ENCODE results near the gene COL4A6.

COL4A6 gene

GRCh38 chrX:108347800-108348199 is 90.4 kb downstream of the COL4A6 start:
- TF ChIP-seq EGR1 (IDR thresholded peaks at IDR 0.05) (no peak), EP300 (IDR thresholded peaks at IDR 0.05; ENCODE audit: borderline replicate concordance) (no peak), TAF1 (IDR thresholded peaks at IDR 0.05; ENCODE audit: low read depth) (no peak), NFIC (IDR thresholded peaks at IDR 0.05) (no peak), ZBTB7A (IDR thresholded peaks at IDR 0.05; ENCODE audit: low read depth) (no peak), TCF12 (IDR thresholded peaks at IDR 0.05; ENCODE audit: low read depth) (no peak), CREB1 (IDR thresholded peaks at IDR 0.05; ENCODE audit: low read depth) (no peak), CEBPB (IDR thresholded peaks at IDR 0.05) (no peak), MAX (IDR thresholded peaks at IDR 0.05) (no peak), FOXM1 (IDR thresholded peaks at IDR 0.05; ENCODE audit: borderline replicate concordance, low read depth) (no peak), REST (IDR thresholded peaks at IDR 0.05; ENCODE audit: low read depth) (no peak), RAD21 (IDR thresholded peaks at IDR 0.05; ENCODE audit: low read depth) (no peak)
- TF ChIP-seq, protein P1, sequence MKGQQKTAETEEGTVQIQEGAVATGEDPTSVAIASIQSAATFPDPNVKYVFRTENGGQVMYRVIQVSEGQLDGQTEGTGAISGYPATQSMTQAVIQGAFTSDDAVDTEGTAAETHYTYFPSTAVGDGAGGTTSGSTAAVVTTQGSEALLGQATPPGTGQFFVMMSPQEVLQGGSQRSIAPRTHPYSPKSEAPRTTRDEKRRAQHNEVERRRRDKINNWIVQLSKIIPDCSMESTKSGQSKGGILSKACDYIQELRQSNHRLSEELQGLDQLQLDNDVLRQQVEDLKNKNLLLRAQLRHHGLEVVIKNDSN (IDR thresholded peaks at IDR 0.05): no peak

GRCh38 chrX:108344216-108344615 is 94.0 kb downstream of the COL4A6 start:
- TF ChIP-seq MAX (IDR thresholded peaks at IDR 0.05): no peak
- TF ChIP-seq, protein P1 (IDR thresholded peaks at IDR 0.05): no peak
- no peak for TF ChIP-seq TCF12 (IDR thresholded peaks at IDR 0.05; ENCODE audit: low read depth)
- TF ChIP-seq RAD21 (IDR thresholded peaks at IDR 0.05; ENCODE audit: low read depth): no peak
- no peak for TF ChIP-seq EP300 (IDR thresholded peaks at IDR 0.05; ENCODE audit: borderline replicate concordance)
- no peak for TF ChIP-seq EGR1 (IDR thresholded peaks at IDR 0.05)
- TF ChIP-seq FOXM1 (IDR thresholded peaks at IDR 0.05; ENCODE audit: borderline replicate concordance, low read depth): no peak
- no peak for TF ChIP-seq CREB1 (IDR thresholded peaks at IDR 0.05; ENCODE audit: low read depth)
- no peak for TF ChIP-seq ZBTB7A (IDR thresholded peaks at IDR 0.05; ENCODE audit: low read depth)
- no peak for TF ChIP-seq YY1 (IDR thresholded peaks at IDR 0.05; ENCODE audit: low read depth)
- no peak for TF ChIP-seq CEBPB (IDR thresholded peaks at IDR 0.05)
- no peak for TF ChIP-seq REST (IDR thresholded peaks at IDR 0.05; ENCODE audit: low read depth)
- TF ChIP-seq TEAD4 (IDR thresholded peaks at IDR 0.05): no peak
- TF ChIP-seq TAF1 (IDR thresholded peaks at IDR 0.05; ENCODE audit: low read depth): no peak
- TF ChIP-seq NFIC (IDR thresholded peaks at IDR 0.05): no peak

GRCh38 chrX:108341947-108342346 is 96.3 kb downstream of the COL4A6 start:
- TF ChIP-seq TEAD4 (IDR thresholded peaks at IDR 0.05) (no peak), CEBPB (IDR thresholded peaks at IDR 0.05) (no peak), REST (IDR thresholded peaks at IDR 0.05; ENCODE audit: low read depth) (no peak), FOXM1 (IDR thresholded peaks at IDR 0.05; ENCODE audit: borderline replicate concordance, low read depth) (no peak), ZBTB7A (IDR thresholded peaks at IDR 0.05; ENCODE audit: low read depth) (no peak), TAF1 (IDR thresholded peaks at IDR 0.05; ENCODE audit: low read depth) (no peak), RAD21 (IDR thresholded peaks at IDR 0.05; ENCODE audit: low read depth) (no peak), EP300 (IDR thresholded peaks at IDR 0.05; ENCODE audit: borderline replicate concordance) (no peak), MAX (IDR thresholded peaks at IDR 0.05) (no peak), EGR1 (IDR thresholded peaks at IDR 0.05) (no peak)
- TF ChIP-seq, protein P1 (IDR thresholded peaks at IDR 0.05): no peak

GRCh38 chrX:108332281-108332680 is 105.9 kb downstream of the COL4A6 start:
- TF ChIP-seq TEAD4 (IDR thresholded peaks at IDR 0.05): no peak
- no peak for TF ChIP-seq ZBTB7A (IDR thresholded peaks at IDR 0.05; ENCODE audit: low read depth)
- TF ChIP-seq CEBPB (IDR thresholded peaks at IDR 0.05): no peak
- TF ChIP-seq EGR1 (IDR thresholded peaks at IDR 0.05): no peak
- TF ChIP-seq, protein P1 (IDR thresholded peaks at IDR 0.05): no peak
- no peak for TF ChIP-seq NFIC (IDR thresholded peaks at IDR 0.05)
- TF ChIP-seq FOXM1 (IDR thresholded peaks at IDR 0.05; ENCODE audit: borderline replicate concordance, low read depth): no peak
- no peak for TF ChIP-seq YY1 (IDR thresholded peaks at IDR 0.05; ENCODE audit: low read depth)
- TF ChIP-seq TCF12 (IDR thresholded peaks at IDR 0.05; ENCODE audit: low read depth): no peak

All from Ishikawa (cell line).